IMR-90 (cell line): ENCODE results near the gene MAGEA9. TPM values are rescaled to one million over a fixed set of nuclear protein-coding genes. Genes with fewer than 3 reads are reported as not detected.
"Not testable (repeated sequence)": the region's sequence is repeated elsewhere in the genome, so short reads cannot be mapped to it uniquely, and the experiment has no call there.

Source experiments
- ATAC-seq: fragments of 200-7000 bp; cut with Tn5 transposase; 2 replicates; pipeline ENCODE4 v1.9.1; 2020; ENCODE audit warnings: low read depth, mild to moderate bottlenecking, moderate library complexity
- BruUV-seq: library from RNA; stranded (reverse); fragments of 400-500 nt; replicated peaks from 2 replicates; lab custom pipeline; 2021; lab: Mats Ljungman, UMichigan
- CTCF ChIA-PET: fragments of 300-600 bp; formaldehyde crosslinking; extraction: SDS; loops from one replicate; lab custom pipeline; 2021; ENCODE audit warnings: antibody characterized with exemption; lab: Yijun Ruan, JAX
- POLR2A ChIA-PET: fragments of 300-600 bp; sonication (Branson Sonifier 250); formaldehyde crosslinking; loops from one replicate; lab custom pipeline; 2022; ENCODE audit warnings: antibody characterized with exemption; ENCODE audit not compliant: unreplicated experiment; lab: Charles Lee
- DNase-seq: peaks from one replicate; pipeline ENCODE4 v3.0.0; 2013
- H2AFZ ChIP-seq: replicated peaks from 2 replicates; pipeline ENCODE3; 2013; ENCODE audit warnings: low read length, mild to moderate bottlenecking; ENCODE audit not compliant: poor library complexity
- H2AK5ac ChIP-seq: 2 replicates; pipeline ENCODE4 v1.6.1; 2013; ENCODE audit warnings: low read depth, low read length, inconsistent platforms
- H2AK9ac ChIP-seq: replicated peaks from 2 replicates; pipeline ENCODE3; 2013; ENCODE audit warnings: mild to moderate bottlenecking, low read depth, low read length, moderate library complexity; ENCODE audit not compliant: poor library complexity
- H2BK120ac ChIP-seq: 2 replicates; pipeline ENCODE4 v1.6.1; 2013; ENCODE audit warnings: low read depth, low read length, inconsistent platforms
- H2BK15ac ChIP-seq: 3 replicates; pipeline ENCODE4 v1.6.1; 2013; ENCODE audit warnings: low read depth, low read length, inconsistent platforms
- H2BK20ac ChIP-seq: 2 replicates; pipeline ENCODE4 v1.6.1; 2013; ENCODE audit warnings: low read depth, mild to moderate bottlenecking, inconsistent platforms, low read length, moderate library complexity
- H2BK5ac ChIP-seq: 2 replicates; pipeline ENCODE4 v1.6.1; 2013; ENCODE audit warnings: mild to moderate bottlenecking, low read depth, low read length, inconsistent platforms; ENCODE audit not compliant: poor library complexity, severe bottlenecking
- H3K14ac ChIP-seq: replicated peaks from 2 replicates; pipeline ENCODE4 v1.6.1; 2013; ENCODE audit warnings: low read depth, low read length, inconsistent platforms
- H3K18ac ChIP-seq: 2 replicates; pipeline ENCODE4 v1.6.1; 2013; ENCODE audit warnings: low read depth, low read length, control low read depth
- H3K23ac ChIP-seq: 2 replicates; pipeline ENCODE4 v1.6.1; 2013; ENCODE audit warnings: low read depth, low read length, inconsistent platforms
- H3K27ac ChIP-seq: 2 replicates; pipeline ENCODE4 v1.5.1; 2013; ENCODE audit warnings: mild to moderate bottlenecking, control low read depth, low read length; ENCODE audit not compliant: insufficient read depth
- H3K27me3 ChIP-seq: 2 replicates; pipeline ENCODE4 v1.6.1; 2013; ENCODE audit warnings: low read length; ENCODE audit not compliant: control insufficient read depth, insufficient read depth
- H3K36me3 ChIP-seq: 2 replicates; pipeline ENCODE4 v1.6.1; 2013; ENCODE audit warnings: low read length, mixed read lengths; ENCODE audit not compliant: control insufficient read depth, insufficient read depth
- H3K4ac ChIP-seq: 2 replicates; pipeline ENCODE4 v1.6.1; 2013; ENCODE audit warnings: low read depth, low read length, inconsistent platforms
- H3K4me1 ChIP-seq: 2 replicates; pipeline ENCODE4 v1.6.1; 2013; ENCODE audit warnings: low read length, mixed read lengths; ENCODE audit not compliant: control insufficient read depth, insufficient read depth
- H3K4me2 ChIP-seq: 2 replicates; pipeline ENCODE4 v1.6.1; 2013; ENCODE audit warnings: low read depth, mild to moderate bottlenecking, control low read depth, low read length, moderate library complexity
- H3K4me3 ChIP-seq: 2 replicates; pipeline ENCODE4 v1.5.1; 2013; ENCODE audit warnings: low read depth, mild to moderate bottlenecking, control low read depth, low read length, moderate library complexity; ENCODE audit not compliant: insufficient read depth
- H3K56ac ChIP-seq: 2 replicates; pipeline ENCODE4 v1.6.1; 2013; ENCODE audit warnings: low read length, inconsistent platforms; ENCODE audit not compliant: insufficient read depth; ENCODE audit errors: extremely low read depth
- H3K79me1 ChIP-seq, 2 experiments: 2 replicates each; pipeline ENCODE4 v1.6.1; 2013; ENCODE audit warnings: low read length in 2 of 2, inconsistent platforms in 1 of 2, low read depth in 1 of 2
- H3K9ac ChIP-seq: 2 replicates; pipeline ENCODE4 v1.6.1; 2013; ENCODE audit warnings: low read depth, low read length, control low read depth
- H3K9me1 ChIP-seq: 2 replicates; pipeline ENCODE4 v1.6.1; 2013; ENCODE audit warnings: low read length, inconsistent platforms; ENCODE audit not compliant: insufficient read depth
- H3K9me3 ChIP-seq: 2 replicates; pipeline ENCODE4 v1.6.1; 2013; ENCODE audit warnings: low read length; ENCODE audit not compliant: control insufficient read depth, insufficient read depth
- H4K20me1 ChIP-seq: 2 replicates; pipeline ENCODE4 v1.6.1; 2013; ENCODE audit warnings: low read length, inconsistent platforms; ENCODE audit not compliant: insufficient read depth
- H4K5ac ChIP-seq: 2 replicates; pipeline ENCODE4 v1.6.1; 2013; ENCODE audit warnings: mild to moderate bottlenecking, low read depth, low read length, control low read depth
- H4K8ac ChIP-seq, 2 experiments: 2 replicates each; pipeline ENCODE4 v1.6.1; 2013; ENCODE audit warnings: low read depth in 2 of 2, low read length in 2 of 2, control low read depth in 1 of 2, inconsistent platforms in 1 of 2
- H4K91ac ChIP-seq: 2 replicates; pipeline ENCODE4 v1.6.1; 2013; ENCODE audit warnings: low read depth, low read length, inconsistent platforms; ENCODE audit not compliant: insufficient read depth
- WGBS, 2 experiments: methylation state at CpG; one replicate each; pipeline versions ENCODE4 v1.1.5 to v1.1.7; 2013; ENCODE audit warnings: missing lambda C conversion rate in 2 of 2; ENCODE audit not compliant: insufficient read length in 1 of 2; ENCODE audit errors: extremely low coverage in 2 of 2; 5-methylcytosine and 5-hydroxymethylcytosine counted together
- dilution Hi-C: fragments of 300-500 bp; cut with HindIII; formaldehyde crosslinking; loops from one replicate; pipeline ENCODE4 v1.14.3; 2018; ENCODE audit warnings: low sequenced_read_pairs; ENCODE audit not compliant: unreplicated experiment
- in situ Hi-C: fragments of 300-500 bp; cut with MboI; formaldehyde crosslinking; loops from 3 replicates; pipeline ENCODE4 v1.14.3; 2019; ENCODE audit warnings: low sequenced_read_pairs, inconsistent platforms, mixed read lengths
- intact Hi-C: fragments of 100-400 bp; cut with micrococcal nuclease; formaldehyde crosslinking; loops from 2 replicates; pipeline ENCODE4 v1.10.0; 2022
- polyA plus RNA-seq, 3 experiments: library from polyadenylated mRNA; depleted of rRNA; stranded (reverse); fragments of >200 nt; gene quantifications; 2 replicates each; pipeline ENCODE4 v1.2.3, GENCODE V29; 2012; ENCODE audit warnings: low replicate concordance in 1 of 3
- total RNA-seq: library from RNA; depleted of rRNA; stranded (reverse); fragments of >200 nt; gene quantifications from 2 replicates; pipeline ENCODE4 v1.2.3, GENCODE V29; 2012

MAGEA9 gene
- total and polyA plus RNA-seq, 2 of the 4 experiments (the other 2 are of a cell fraction): not detected

DNA sequence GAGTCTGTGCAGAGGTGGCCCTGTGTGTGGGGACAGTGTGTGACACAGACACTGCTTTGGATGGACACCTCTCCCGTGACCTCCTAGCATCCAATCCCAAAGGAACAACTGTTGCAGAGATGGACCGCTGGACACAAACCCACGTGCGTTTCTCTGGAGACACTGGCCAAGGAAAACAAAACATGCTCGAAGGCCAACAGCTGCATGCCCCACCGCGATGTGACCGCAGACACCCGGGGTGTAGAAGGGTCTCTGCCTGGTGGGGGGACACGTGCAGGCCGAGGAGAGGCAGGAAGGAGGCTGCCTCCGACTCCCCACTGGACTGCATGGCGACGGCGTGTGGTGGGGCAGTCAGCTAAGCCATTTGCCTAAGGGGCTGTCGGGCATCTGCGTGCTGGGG, 8.0 kb upstream of the MAGEA9 start, which contains the start of gene HSFX1:
Gene HSFX1 (plus strand): TSS at position 301 of the 400 bp plus-strand sequence. CDS start 614 bp downstream, outside the sequence.
- H4K5ac ChIP-seq, ATAC-seq, H2AK9ac ChIP-seq: not testable (repeated sequence)

DNA sequence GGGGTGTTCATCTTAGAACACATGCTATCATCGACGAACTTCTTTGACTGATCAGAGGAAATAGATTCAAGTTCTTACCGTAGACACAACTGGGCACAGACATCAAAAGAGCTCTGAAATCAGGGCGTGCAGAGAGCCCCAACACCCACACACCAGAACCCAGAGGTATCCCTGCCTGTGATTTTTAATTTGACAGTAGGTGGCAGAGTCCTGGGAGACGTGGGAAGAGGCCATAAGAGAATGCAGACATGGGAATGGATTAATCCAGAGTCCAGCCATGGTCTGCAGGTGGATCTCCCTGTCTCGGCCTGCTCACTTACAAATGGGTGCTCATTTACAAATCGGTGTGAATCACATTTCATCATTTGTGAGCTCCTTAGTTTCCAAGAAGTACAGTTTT, 3.7 kb upstream of the MAGEA9 start:
- H3K27me3 ChIP-seq, H2AK9ac ChIP-seq, H3K27ac ChIP-seq, H2AFZ ChIP-seq, H4K8ac ChIP-seq, H4K91ac ChIP-seq, H2BK15ac ChIP-seq, H3K4me1 ChIP-seq, H3K14ac ChIP-seq, H4K20me1 ChIP-seq, DNase-seq, H4K5ac ChIP-seq, H2BK120ac ChIP-seq, H3K4me2 ChIP-seq, H3K9me1 ChIP-seq, BruUV-seq, H2AK5ac ChIP-seq, CTCF ChIA-PET, H3K23ac ChIP-seq, POLR2A ChIA-PET, dilution Hi-C loops, H3K36me3 ChIP-seq, H3K9ac ChIP-seq, H3K4me3 ChIP-seq, H3K79me1 ChIP-seq, intact Hi-C loops, H3K56ac ChIP-seq, H3K18ac ChIP-seq, H2BK20ac ChIP-seq, ATAC-seq, H3K4ac ChIP-seq, H2BK5ac ChIP-seq, in situ Hi-C loops, H3K9me3 ChIP-seq: not testable (repeated sequence)
- no CpG with 5 or more reads among the region's 7 CpGs for WGBS, 2 experiments

More for the DNA sequence above, 8.0 kb upstream of the MAGEA9 start, which contains the start of gene HSFX1:
- H3K4me1 ChIP-seq, H3K36me3 ChIP-seq, H3K79me1 ChIP-seq, H2AK5ac ChIP-seq, H3K27me3 ChIP-seq, H3K23ac ChIP-seq, H3K18ac ChIP-seq, H2AFZ ChIP-seq, H3K56ac ChIP-seq, H3K4me3 ChIP-seq, H3K4me2 ChIP-seq, H2BK20ac ChIP-seq, H3K9ac ChIP-seq, DNase-seq, BruUV-seq, POLR2A ChIA-PET, H2BK5ac ChIP-seq, H4K8ac ChIP-seq, H3K9me1 ChIP-seq, H4K91ac ChIP-seq, intact Hi-C loops, CTCF ChIA-PET, H4K20me1 ChIP-seq, H3K27ac ChIP-seq, H3K4ac ChIP-seq, H3K14ac ChIP-seq, dilution Hi-C loops, H3K9me3 ChIP-seq, H2BK120ac ChIP-seq, H2BK15ac ChIP-seq: not testable (repeated sequence)
- in situ Hi-C loops: loop anchor here (25.0 kb wide), 1 partner anchor 89 kb away; no protein-coding TSS in a partner anchor
- WGBS, 2 experiments: no CpG with 5 or more reads among the region's 17 CpGs
